Astrocyte of the cerebellum (primary cell): ENCODE results near the gene PCDHA9.
A peak's percentile ranks its signal among the peaks of the same experiment; 100 is the strongest.
"Not testable (repeated sequence)": the region's sequence is repeated elsewhere in the genome, so short reads cannot be mapped to it uniquely, and the experiment has no call there.

Source experiments
- DNase-seq: peaks from one replicate; pipeline ENCODE4 v3.0.0-alpha.2; 2011; ENCODE audit warnings: low read depth
- H3K4me3 ChIP-seq: 2 replicates; pipeline ENCODE4 v1.5.1; 2011; ENCODE audit warnings: mild to moderate bottlenecking, low read depth, low read length, moderate library complexity
- CTCF ChIP-seq: IDR thresholded peaks from 2 replicates; pipeline ENCODE4 v1.5.1; 2012; ENCODE audit warnings: low read length, low read depth, moderate library complexity, mild to moderate bottlenecking; ENCODE audit errors: missing control alignments
- in situ Hi-C: cut with HindIII; loops from 2 replicates; pipeline ENCODE4 v1.10.0; 2017; ENCODE audit warnings: low sequenced_read_pairs

Gene PCDHA9, protein sequence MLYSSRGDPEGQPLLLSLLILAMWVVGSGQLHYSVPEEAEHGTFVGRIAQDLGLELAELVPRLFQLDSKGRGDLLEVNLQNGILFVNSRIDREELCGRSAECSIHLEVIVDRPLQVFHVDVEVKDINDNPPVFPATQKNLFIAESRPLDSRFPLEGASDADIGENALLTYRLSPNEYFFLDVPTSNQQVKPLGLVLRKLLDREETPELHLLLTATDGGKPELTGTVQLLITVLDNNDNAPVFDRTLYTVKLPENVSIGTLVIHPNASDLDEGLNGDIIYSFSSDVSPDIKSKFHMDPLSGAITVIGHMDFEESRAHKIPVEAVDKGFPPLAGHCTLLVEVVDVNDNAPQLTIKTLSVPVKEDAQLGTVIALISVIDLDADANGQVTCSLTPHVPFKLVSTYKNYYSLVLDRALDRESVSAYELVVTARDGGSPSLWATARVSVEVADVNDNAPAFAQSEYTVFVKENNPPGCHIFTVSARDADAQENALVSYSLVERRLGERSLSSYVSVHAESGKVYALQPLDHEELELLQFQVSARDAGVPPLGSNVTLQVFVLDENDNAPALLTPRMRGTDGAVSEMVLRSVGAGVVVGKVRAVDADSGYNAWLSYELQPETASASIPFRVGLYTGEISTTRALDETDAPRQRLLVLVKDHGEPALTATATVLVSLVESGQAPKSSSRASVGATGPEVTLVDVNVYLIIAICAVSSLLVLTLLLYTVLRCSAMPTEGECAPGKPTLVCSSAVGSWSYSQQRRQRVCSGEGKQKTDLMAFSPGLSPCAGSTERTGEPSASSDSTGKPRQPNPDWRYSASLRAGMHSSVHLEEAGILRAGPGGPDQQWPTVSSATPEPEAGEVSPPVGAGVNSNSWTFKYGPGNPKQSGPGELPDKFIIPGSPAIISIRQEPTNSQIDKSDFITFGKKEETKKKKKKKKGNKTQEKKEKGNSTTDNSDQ

DNA sequence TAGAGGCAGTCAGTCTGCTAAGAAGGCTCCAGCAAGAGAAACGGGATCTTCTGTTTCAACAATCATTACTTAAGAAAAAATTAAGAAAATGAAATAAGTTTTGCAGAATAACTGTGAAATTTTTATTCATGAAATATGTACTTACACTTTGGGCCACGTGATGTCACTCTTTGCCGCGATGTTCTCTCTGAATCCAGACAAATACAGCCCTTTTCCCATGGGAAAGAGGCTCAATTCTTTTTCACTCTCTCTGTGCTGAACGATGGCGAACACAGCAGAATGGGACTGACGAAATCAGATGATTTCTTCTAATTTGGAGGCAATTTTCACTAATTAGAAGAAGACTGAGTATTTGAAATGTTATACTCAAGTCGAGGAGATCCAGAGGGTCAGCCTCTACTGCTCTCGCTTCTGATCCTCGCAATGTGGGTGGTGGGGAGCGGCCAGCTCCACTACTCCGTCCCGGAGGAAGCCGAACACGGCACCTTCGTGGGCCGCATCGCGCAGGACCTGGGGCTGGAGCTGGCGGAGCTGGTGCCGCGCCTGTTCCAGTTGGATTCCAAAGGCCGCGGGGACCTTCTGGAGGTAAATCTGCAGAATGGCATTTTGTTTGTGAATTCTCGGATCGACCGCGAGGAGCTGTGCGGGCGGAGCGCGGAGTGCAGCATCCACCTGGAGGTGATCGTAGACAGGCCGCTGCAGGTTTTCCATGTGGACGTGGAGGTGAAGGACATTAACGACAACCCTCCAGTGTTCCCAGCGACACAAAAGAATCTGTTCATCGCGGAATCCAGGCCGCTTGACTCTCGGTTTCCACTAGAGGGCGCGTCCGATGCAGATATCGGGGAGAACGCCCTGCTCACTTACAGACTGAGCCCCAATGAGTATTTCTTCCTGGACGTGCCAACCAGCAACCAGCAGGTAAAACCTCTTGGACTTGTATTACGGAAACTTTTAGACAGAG is at the start of gene PCDHA9:
Gene PCDHA9 (plus strand): TSS at position 244 of the 964 bp plus-strand sequence. CDS start 114 bp downstream, at position 358.
- in situ Hi-C loops, H3K4me3 ChIP-seq, DNase-seq: not testable (repeated sequence)

- no peak within 1 kb of the TSS for H3K4me3 ChIP-seq
- no peak for TF ChIP-seq CTCF
- in situ Hi-C loops, result no loop called here
- DNase-seq, result no peak
Measured at GRCh38 chr5:140800816-140801493, 47.2 kb upstream of the PCDHA9 start, which contains the start of gene PCDHA3. TSS of gene PCDHA3 (plus strand) at chr5:140801057.

DNA sequence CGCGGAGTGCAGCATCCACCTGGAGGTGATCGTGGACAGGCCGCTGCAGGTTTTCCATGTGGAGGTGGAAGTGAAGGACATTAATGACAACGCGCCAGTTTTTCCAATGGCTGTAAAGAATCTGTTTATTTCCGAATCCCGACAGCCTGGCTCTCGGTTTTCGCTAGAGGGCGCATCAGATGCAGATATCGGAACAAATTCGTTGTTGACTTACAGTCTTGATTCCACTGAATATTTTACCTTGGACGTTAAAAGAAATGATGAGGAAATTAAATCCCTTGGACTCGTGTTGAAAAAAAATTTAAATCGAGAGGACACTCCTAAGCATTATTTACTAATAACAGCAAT is 46.7 kb upstream of the PCDHA9 start:
- DNase-seq, result no peak
- TF ChIP-seq CTCF, result no peak
- in situ Hi-C loops, result no loop called here
- H3K4me3 ChIP-seq, result no peak overlapping the region

GRCh38 chr5:140802381-140802780 is 45.8 kb upstream of the PCDHA9 start:
- H3K4me3 ChIP-seq, in situ Hi-C loops, DNase-seq: not testable (repeated sequence)

DNA sequence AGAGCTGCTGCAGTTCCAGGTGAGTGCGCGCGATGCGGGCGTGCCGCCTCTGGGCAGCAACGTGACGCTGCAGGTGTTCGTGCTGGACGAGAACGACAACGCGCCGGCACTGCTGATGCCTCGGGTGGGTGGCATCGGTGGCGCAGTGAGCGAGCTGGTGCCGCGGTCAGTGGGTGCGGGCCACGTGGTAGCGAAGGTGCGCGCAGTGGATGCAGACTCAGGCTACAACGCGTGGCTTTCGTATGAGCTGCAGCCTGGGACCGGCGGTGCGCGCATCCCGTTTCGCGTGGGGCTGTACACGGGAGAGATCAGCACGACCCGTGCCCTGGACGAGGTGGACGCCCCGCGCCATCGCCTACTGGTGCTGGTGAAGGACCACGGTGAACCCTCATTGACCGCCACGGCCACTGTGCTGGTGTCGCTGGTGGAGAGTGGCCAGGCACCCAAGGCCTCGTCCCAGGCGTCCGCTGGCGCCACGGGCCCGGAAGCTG is 45.4 kb upstream of the PCDHA9 start:
- no peak for DNase-seq
- TF ChIP-seq CTCF, result no peak
- in situ Hi-C loops, result no loop called here
- H3K4me3 ChIP-seq, result no peak overlapping the region

DNA sequence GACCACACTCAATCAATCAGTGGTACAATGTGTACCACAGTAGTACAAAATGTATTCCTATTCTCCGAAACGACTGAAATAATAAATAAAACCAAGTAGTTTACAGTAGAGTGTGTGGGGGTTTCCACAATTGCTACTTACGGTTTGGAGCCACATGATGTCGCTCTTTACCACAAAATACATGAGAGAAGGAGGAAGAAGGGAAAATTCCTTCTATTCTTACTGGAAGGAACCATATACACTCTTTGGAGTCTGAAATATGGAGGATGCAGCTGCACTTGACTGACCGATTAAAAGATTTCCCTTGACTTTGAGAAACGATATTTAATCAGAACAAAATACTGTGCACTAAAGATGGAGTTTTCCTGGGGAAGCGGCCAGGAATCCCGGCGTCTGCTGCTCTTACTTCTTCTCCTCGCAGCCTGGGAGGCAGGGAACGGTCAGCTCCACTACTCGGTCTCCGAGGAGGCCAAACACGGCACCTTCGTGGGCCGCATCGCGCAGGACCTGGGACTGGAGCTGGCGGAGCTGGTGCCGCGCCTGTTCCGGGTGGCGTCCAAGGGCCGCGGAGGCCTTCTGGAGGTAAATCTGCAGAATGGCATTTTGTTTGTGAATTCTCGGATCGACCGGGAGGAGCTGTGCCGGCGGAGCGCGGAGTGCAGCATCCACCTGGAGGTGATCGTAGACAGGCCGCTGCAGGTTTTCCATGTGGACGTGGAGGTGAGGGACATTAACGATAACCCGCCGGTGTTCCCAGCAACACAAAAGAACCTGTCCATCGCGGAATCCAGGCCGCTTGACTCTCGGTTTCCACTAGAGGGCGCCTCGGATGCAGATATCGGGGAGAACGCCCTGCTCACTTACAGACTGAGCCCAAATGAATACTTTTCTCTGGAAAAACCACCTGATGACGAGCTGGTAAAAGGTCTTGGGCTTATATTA is 41.1 kb upstream of the PCDHA9 start, which contains the start of gene PCDHA4:
Gene PCDHA4 (plus strand): TSS at position 235 of the 942 bp plus-strand sequence.
- in situ Hi-C loops, result no loop called here
- H3K4me3 ChIP-seq, result peak within 1 kb of the TSS; percentile 15
- TF ChIP-seq CTCF, result peak; percentile 21
- no peak for DNase-seq

DNA sequence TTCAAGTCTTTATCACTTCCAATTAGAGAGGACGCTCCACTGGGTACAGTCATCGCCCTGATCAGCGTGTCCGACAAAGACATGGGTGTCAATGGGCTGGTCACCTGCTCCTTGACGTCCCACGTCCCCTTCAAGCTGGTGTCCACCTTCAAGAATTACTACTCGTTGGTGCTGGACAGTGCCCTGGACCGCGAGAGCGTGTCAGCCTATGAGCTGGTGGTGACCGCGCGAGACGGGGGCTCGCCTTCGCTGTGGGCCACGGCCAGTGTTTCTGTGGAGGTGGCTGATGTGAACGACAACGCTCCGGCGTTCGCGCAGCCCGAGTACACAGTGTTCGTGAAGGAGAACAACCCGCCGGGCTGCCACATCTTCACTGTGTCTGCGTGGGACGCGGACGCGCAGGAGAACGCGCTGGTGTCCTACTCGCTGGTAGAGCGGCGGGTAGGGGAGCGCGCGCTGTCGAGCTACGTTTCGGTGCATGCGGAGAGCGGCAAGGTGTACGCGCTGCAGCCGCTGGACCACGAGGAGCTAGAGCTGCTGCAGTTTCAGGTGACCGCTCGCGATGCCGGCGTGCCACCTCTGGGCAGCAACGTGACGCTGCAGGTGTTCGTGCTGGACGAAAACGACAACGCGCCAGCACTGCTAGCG is 39.8 kb upstream of the PCDHA9 start:
- H3K4me3 ChIP-seq, DNase-seq, in situ Hi-C loops: not testable (repeated sequence)
